ENCODE results near the gene TNRC6C.

The TNRC6C gene

DNA sequence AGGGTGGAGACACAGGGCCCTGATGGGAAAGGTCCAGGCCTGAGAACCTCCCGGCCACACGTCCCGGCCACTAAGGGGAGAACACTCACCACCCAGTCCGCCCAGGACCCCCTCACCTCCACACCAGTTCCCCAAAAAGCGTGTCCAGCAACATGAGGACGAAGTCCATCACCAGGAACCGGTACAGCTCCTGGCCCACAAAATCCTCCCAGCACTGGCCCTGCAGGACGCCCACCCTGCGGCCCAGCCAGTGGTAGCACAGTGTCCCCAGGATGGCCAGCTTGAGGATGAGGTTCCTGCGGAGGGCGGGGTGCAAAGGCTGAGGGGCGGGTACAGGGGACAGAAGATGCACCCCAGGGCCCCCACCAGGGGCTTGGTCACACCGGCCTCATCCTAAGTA, 162.0 kb downstream of the TNRC6C start:
- ChIA-PET CTCF (interaction anchor here (0.9 to 2.1 kb wide), 3 partner anchors 14 to 56 kb away, joined by 3 to 9 read pairs (median 8); no protein-coding TSS in a partner anchor), POLR2A (interaction anchor here (0.6 to 0.7 kb wide), 3 partner anchors 22 to 213 kb away, joined by 6 to 12 read pairs (median 8); no protein-coding TSS in a partner anchor)
- H3K36me3 ChIP-seq (ENCODE audit: control insufficient read depth in 2 of 2, insufficient read depth in 1 of 2, low read length in 2 of 2), result peaks cover 7 to 21% of the 10 kb centered on the region in 2 experiments; a peak in 2 of 3 replicates
- TF ChIP-seq ZNF184 (tag by site-specific recombination; IDR thresholded peaks at IDR 0.05) (no peak), ZNF211 (tag by site-specific recombination; IDR thresholded peaks at IDR 0.05; ENCODE audit: low read depth) (no peak), ZNF544 (tag by site-specific recombination; IDR thresholded peaks at IDR 0.05) (no peak), ZNF433 (tag by site-specific recombination; IDR thresholded peaks at IDR 0.05; ENCODE audit: low read depth) (no peak), ZNF791 (tag by site-specific recombination; IDR thresholded peaks at IDR 0.05) (no peak), ZNF23 (tag by site-specific recombination; IDR thresholded peaks at IDR 0.05; ENCODE audit: borderline replicate concordance) (no peak), ZNF221 (tag by site-specific recombination; IDR thresholded peaks at IDR 0.05; ENCODE audit: borderline replicate concordance) (no peak), YY2 (tag by site-specific recombination; IDR thresholded peaks at IDR 0.05) (no peak)
- TF ChIP-seq, protein P1, sequence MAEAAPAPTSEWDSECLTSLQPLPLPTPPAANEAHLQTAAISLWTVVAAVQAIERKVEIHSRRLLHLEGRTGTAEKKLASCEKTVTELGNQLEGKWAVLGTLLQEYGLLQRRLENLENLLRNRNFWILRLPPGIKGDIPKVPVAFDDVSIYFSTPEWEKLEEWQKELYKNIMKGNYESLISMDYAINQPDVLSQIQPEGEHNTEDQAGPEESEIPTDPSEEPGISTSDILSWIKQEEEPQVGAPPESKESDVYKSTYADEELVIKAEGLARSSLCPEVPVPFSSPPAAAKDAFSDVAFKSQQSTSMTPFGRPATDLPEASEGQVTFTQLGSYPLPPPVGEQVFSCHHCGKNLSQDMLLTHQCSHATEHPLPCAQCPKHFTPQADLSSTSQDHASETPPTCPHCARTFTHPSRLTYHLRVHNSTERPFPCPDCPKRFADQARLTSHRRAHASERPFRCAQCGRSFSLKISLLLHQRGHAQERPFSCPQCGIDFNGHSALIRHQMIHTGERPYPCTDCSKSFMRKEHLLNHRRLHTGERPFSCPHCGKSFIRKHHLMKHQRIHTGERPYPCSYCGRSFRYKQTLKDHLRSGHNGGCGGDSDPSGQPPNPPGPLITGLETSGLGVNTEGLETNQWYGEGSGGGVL (tag by site-specific recombination; IDR thresholded peaks at IDR 0.05), result no peak
- TF ChIP-seq, protein P2, sequence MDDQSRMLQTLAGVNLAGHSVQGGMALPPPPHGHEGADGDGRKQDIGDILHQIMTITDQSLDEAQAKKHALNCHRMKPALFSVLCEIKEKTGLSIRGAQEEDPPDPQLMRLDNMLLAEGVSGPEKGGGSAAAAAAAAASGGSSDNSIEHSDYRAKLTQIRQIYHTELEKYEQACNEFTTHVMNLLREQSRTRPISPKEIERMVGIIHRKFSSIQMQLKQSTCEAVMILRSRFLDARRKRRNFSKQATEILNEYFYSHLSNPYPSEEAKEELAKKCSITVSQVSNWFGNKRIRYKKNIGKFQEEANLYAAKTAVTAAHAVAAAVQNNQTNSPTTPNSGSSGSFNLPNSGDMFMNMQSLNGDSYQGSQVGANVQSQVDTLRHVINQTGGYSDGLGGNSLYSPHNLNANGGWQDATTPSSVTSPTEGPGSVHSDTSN (CRISPR knock-in tag; IDR thresholded peaks at IDR 0.05), result no peak
- no peak overlapping the region for H3K27ac ChIP-seq (ENCODE audit: extremely low read depth, low read depth, low read length)
- H3K4me3 ChIP-seq (ENCODE audit: low read depth, low read length), result no peak overlapping the region
- H3K9me3 ChIP-seq (ENCODE audit: control insufficient read depth, insufficient read depth, low read depth, low read length), result no peaks in the 10 kb centered on the region
- H3K4me1 ChIP-seq (ENCODE audit: control insufficient read depth, insufficient read depth, low read length), result no peaks in the 10 kb centered on the region

DNA sequence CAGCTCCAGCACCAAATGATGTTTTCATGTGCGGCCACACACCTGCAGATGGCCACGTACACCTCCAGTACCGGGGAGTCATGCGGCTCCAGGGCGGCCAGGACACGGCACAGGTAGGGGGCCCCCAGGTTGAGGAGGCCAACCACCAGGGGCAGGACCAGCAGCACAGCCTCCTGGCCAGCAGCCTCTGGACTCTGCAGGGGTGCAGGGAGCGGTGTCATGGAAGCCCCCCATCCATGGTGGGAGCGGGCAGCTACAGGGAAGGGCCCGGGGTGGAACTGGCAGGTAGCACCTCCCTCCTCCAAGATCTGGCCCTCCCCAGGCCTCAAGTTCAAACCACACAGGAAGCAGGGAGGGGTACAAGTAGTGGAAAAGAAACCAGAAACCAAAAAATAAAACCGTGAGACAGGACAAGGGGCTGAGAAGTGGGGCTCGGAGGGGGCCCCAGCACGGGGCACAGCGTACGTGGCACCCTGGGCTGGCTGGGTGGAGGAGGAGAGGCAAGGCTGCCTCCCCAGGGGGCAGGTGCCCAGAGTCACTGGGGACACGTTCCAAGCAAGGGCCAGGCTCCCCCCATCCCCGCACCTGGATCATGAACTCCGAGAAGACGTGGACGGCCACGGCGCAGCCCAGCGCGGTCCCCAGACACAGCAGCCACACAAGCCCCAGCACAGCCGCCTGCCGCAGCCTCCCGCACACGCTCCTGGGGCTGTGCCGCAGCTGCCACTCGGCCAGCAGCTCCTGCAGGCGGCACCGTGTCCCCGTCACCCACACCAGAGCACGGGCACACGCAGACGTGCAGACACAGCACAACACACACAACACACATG, 162.7 kb downstream of the TNRC6C start:
- no peak overlapping the region for H3K27ac ChIP-seq (ENCODE audit: extremely low read depth, low read depth, low read length)
- CTCF ChIA-PET, result interaction anchor here (1.2 to 3.3 kb wide), 2 partner anchors 14 to 16 kb away, joined by 6 to 10 read pairs; no protein-coding TSS in a partner anchor

DNA sequence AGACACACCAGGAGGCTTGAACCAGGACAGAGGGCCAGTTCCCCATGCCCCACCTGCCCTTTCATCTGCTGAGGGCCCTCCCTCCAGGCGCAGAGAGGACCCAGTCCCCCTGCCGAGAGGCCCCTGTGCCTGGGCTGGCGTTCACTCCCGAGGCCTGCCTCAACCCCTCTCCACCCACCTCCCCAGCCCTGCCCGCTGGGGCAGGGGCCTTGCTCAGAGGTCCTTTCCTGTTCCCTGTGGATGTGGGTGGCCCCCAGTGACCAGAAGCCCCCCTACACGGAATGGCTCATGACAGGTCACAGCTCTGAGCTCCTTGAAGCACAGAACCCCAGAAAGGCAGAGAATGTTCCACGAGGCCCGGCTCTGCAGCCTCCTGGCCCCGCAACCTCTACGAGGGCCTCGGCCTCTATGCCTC, 163.3 kb downstream of the TNRC6C start:
- ChIA-PET POLR2A (no interaction called here), CTCF (interaction anchor here (0.5 to 3.3 kb wide), 4 partner anchors 13 to 75 kb away, joined by 3 to 10 read pairs (median 5); no protein-coding TSS in a partner anchor)
- TF ChIP-seq, protein P3, sequence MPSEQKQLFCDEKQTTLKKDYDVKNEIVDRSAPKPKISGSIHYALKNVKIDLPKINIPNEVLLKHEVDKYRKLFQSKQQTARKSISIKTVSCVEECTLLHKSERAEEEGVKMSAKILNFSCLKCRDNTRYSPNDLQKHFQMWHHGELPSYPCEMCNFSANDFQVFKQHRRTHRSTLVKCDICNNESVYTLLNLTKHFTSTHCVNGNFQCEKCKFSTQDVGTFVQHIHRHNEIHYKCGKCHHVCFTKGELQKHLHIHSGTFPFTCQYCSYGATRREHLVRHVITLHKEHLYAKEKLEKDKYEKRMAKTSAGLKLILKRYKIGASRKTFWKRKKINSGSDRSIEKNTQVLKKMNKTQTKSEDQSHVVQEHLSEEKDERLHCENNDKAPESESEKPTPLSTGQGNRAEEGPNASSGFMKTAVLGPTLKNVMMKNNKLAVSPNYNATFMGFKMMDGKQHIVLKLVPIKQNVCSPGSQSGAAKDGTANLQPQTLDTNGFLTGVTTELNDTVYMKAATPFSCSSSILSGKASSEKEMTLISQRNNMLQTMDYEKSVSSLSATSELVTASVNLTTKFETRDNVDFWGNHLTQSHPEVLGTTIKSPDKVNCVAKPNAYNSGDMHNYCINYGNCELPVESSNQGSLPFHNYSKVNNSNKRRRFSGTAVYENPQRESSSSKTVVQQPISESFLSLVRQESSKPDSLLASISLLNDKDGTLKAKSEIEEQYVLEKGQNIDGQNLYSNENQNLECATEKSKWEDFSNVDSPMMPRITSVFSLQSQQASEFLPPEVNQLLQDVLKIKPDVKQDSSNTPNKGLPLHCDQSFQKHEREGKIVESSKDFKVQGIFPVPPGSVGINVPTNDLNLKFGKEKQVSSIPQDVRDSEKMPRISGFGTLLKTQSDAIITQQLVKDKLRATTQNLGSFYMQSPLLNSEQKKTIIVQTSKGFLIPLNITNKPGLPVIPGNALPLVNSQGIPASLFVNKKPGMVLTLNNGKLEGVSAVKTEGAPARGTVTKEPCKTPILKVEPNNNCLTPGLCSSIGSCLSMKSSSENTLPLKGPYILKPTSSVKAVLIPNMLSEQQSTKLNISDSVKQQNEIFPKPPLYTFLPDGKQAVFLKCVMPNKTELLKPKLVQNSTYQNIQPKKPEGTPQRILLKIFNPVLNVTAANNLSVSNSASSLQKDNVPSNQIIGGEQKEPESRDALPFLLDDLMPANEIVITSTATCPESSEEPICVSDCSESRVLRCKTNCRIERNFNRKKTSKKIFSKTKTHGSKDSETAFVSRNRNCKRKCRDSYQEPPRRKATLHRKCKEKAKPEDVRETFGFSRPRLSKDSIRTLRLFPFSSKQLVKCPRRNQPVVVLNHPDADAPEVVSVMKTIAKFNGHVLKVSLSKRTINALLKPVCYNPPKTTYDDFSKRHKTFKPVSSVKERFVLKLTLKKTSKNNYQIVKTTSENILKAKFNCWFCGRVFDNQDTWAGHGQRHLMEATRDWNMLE (tag by site-specific recombination; conservative IDR thresholded peaks at IDR 0.05; ENCODE audit: low read depth), result no peak
- TF ChIP-seq ZNF426 (tag by site-specific recombination; IDR thresholded peaks at IDR 0.05) (no peak), GLIS2 (tag by site-specific recombination; IDR thresholded peaks at IDR 0.05) (0 out of 2 replicates have a peak, but pooled peaks have one; percentile 13)
- Histone ChIP-seq H3K4me3 (ENCODE audit: low read depth, low read length) (no peak overlapping the region), H3K27ac (ENCODE audit: extremely low read depth, low read depth, low read length) (no peak overlapping the region), H3K36me3 (ENCODE audit: control insufficient read depth in 2 of 2, insufficient read depth in 1 of 2, low read length in 2 of 2) (peaks cover 7 to 21% of the 10 kb centered on the region in 2 experiments; a peak in 2 of 3 replicates), H3K9me3 (ENCODE audit: control insufficient read depth, insufficient read depth, low read depth, low read length) (no peaks in the 10 kb centered on the region), H3K4me1 (ENCODE audit: control insufficient read depth, insufficient read depth, low read length) (no peaks in the 10 kb centered on the region)

More for the DNA sequence above, 162.7 kb downstream of the TNRC6C start:
- POLR2A ChIA-PET, result no interaction called here
- no peak overlapping the region for H3K4me3 ChIP-seq (ENCODE audit: low read depth, low read length)
- no peak for TF ChIP-seq GLIS1 (tag by site-specific recombination; IDR thresholded peaks at IDR 0.05)
- TF ChIP-seq GLIS2 (tag by site-specific recombination; IDR thresholded peaks at IDR 0.05), result 0 out of 2 replicates have a peak, but pooled peaks have one; percentile 12
- H3K9me3 ChIP-seq (ENCODE audit: control insufficient read depth, insufficient read depth, low read depth, low read length), result no peaks in the 10 kb centered on the region
- H3K36me3 ChIP-seq (ENCODE audit: control insufficient read depth in 2 of 2, insufficient read depth in 1 of 2, low read length in 2 of 2), result peaks cover 7 to 21% of the 10 kb centered on the region in 2 experiments; a peak in 2 of 3 replicates
- no peaks in the 10 kb centered on the region for H3K4me1 ChIP-seq (ENCODE audit: control insufficient read depth, insufficient read depth, low read length)

Measured in HEK293 (cell line).